HCT116 (cell line): Measurements from ENCODE around the gene MAPKAP1.

Experiments
- CEBPB ChIP-seq: IDR thresholded peaks from 2 replicates; pipeline ENCODE4 v1.6.1; 2012; ENCODE audit warnings: low read depth
- EZH2phosphoT487 ChIP-seq: fragments of 200-600 bp; IDR thresholded peaks from 2 replicates; pipeline ENCODE4 v1.6.1; 2018; ENCODE audit warnings: antibody characterized with exemption, borderline replicate concordance
- FOSL1 ChIP-seq: IDR thresholded peaks from 2 replicates; pipeline ENCODE4 v1.6.1; 2012; ENCODE audit warnings: low read depth
- JUND ChIP-seq: IDR thresholded peaks from 2 replicates; pipeline ENCODE4 v1.6.1; 2012
- POLR2A ChIP-seq: IDR thresholded peaks from 2 replicates; pipeline ENCODE4 v1.7.0; 2011; ENCODE audit warnings: borderline replicate concordance; ENCODE audit not compliant: insufficient read depth, insufficient read length; ENCODE audit errors: extremely low read depth
- TCF7L2 ChIP-seq: IDR thresholded peaks from 2 replicates; pipeline ENCODE4 v1.7.0; 2011; ENCODE audit warnings: borderline replicate concordance, inconsistent platforms; ENCODE audit not compliant: insufficient read depth, insufficient read length; ENCODE audit errors: extremely low read depth
- ZNF274 ChIP-seq: fragments of 200-500 bp; sonication (Bioruptor generic); IDR thresholded peaks from 2 replicates; pipeline ENCODE4 v1.6.1; 2014; ENCODE audit warnings: mild to moderate bottlenecking, low read depth, low read length, inconsistent platforms
- TF ChIP-seq, protein P1 (sequence below): IDR thresholded peaks from 2 replicates; pipeline ENCODE4 v1.6.1; 2012; ENCODE audit warnings: low read depth
- TF ChIP-seq, protein P2 (sequence below), 3 experiments: fragments of 200-600 bp in 1 of 3; sonication (generic) in 1 of 3; IDR thresholded peaks in 2 of 3; conservative IDR thresholded peaks in 1 of 3; 2 replicates each; pipeline ENCODE4 v1.5.1; 2012 to 2017; ENCODE audit warnings: low read depth in 2 of 3, low read length in 2 of 3, antibody characterized with exemption in 1 of 3, borderline replicate concordance in 1 of 3, control low read depth in 1 of 3, mild to moderate bottlenecking in 1 of 3, mixed read lengths in 1 of 3, mixed run types in 1 of 3, moderate library complexity in 1 of 3; ENCODE audit not compliant: insufficient read depth in 1 of 3

DNA sequence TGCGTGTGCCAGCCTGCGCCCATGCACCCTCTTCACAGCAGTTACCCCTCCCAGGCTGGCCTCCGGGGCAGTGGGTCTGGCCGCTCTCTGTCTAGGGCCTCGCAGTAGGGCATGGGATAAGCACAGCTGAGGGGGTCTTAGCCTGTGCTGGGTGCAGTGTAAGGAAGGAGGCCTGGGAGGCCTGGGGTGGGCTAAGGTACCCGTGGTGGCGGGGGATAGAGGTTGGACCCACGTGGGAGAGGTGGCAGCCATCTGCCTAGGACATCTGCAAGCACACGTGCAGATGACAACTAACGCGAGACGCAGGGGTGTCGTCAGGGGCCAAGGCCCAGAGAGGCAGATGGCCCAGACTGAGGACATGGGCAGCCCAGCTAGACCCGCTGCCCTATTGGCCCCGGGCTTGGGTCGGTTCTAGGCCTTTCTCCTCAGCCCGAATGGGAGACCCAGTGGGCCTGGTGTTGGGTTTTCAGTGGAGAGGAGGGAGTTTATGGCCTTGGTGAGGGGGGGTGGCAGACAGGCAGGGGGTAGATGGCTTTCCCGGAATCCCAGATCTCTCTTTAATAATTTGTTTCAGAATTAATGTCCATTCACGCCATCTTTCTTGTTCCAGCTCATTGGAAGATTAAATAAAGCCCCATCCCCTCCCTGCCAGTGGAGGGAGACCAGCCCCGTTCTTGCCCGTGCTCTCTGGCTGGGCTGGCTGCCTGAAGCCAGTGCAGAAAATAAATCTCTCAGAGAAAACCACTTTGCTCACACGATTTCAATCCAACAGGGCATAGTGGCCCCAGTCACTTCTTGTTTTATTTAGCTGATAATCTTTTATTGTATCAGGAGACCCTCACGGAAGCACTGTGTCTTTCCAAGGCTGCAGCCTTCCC is 291.2 kb downstream of the MAPKAP1 start:
- TF ChIP-seq JUND (no peak), FOSL1 (no peak), CEBPB (no peak), TCF7L2 (no peak), EZH2phosphoT487 (no peak), POLR2A (no peak), ZNF274 (no peak)
- TF ChIP-seq, protein P1, sequence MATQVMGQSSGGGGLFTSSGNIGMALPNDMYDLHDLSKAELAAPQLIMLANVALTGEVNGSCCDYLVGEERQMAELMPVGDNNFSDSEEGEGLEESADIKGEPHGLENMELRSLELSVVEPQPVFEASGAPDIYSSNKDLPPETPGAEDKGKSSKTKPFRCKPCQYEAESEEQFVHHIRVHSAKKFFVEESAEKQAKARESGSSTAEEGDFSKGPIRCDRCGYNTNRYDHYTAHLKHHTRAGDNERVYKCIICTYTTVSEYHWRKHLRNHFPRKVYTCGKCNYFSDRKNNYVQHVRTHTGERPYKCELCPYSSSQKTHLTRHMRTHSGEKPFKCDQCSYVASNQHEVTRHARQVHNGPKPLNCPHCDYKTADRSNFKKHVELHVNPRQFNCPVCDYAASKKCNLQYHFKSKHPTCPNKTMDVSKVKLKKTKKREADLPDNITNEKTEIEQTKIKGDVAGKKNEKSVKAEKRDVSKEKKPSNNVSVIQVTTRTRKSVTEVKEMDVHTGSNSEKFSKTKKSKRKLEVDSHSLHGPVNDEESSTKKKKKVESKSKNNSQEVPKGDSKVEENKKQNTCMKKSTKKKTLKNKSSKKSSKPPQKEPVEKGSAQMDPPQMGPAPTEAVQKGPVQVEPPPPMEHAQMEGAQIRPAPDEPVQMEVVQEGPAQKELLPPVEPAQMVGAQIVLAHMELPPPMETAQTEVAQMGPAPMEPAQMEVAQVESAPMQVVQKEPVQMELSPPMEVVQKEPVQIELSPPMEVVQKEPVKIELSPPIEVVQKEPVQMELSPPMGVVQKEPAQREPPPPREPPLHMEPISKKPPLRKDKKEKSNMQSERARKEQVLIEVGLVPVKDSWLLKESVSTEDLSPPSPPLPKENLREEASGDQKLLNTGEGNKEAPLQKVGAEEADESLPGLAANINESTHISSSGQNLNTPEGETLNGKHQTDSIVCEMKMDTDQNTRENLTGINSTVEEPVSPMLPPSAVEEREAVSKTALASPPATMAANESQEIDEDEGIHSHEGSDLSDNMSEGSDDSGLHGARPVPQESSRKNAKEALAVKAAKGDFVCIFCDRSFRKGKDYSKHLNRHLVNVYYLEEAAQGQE: no peak
- TF ChIP-seq, protein P2, sequence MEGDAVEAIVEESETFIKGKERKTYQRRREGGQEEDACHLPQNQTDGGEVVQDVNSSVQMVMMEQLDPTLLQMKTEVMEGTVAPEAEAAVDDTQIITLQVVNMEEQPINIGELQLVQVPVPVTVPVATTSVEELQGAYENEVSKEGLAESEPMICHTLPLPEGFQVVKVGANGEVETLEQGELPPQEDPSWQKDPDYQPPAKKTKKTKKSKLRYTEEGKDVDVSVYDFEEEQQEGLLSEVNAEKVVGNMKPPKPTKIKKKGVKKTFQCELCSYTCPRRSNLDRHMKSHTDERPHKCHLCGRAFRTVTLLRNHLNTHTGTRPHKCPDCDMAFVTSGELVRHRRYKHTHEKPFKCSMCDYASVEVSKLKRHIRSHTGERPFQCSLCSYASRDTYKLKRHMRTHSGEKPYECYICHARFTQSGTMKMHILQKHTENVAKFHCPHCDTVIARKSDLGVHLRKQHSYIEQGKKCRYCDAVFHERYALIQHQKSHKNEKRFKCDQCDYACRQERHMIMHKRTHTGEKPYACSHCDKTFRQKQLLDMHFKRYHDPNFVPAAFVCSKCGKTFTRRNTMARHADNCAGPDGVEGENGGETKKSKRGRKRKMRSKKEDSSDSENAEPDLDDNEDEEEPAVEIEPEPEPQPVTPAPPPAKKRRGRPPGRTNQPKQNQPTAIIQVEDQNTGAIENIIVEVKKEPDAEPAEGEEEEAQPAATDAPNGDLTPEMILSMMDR (IDR thresholded peaks at IDR 0.05 in 2 of 3, conservative IDR thresholded peaks at IDR 0.05 in 1 of 3; ENCODE audit: borderline replicate concordance in 1 of 3, insufficient read depth in 1 of 3, low read depth in 2 of 3, low read length in 2 of 3): no peak
